Activated CD8-positive, alpha-beta T cell treated with anti-CD3 and anti-CD28 coated beads, Interleukin-2, amount 10 ng/mL, durations not matched to agents 7 days and 5 days (primary cell): ENCODE results near the gene THSD8. TPM values are rescaled to one million over a fixed set of nuclear protein-coding genes. Genes with fewer than 3 reads are reported as not detected.
A peak's percentile ranks its signal among the peaks of the same experiment; 100 is the strongest.

Source experiments
- ATAC-seq: fragments of 150-1000 bp; cut with Tn5 transposase; one replicate; pipeline ENCODE4 v1.10.0; 2021; ENCODE audit warnings: moderate library complexity
- CTCF ChIA-PET: fragments of 350-600 bp; sonication (Branson Sonifier 250); formaldehyde crosslinking; loops from one replicate; lab custom pipeline; 2021; ENCODE audit warnings: antibody characterized with exemption; lab: Charles Lee
- POLR2A ChIA-PET: fragments of 350-600 bp; sonication (Branson Sonifier 250); formaldehyde crosslinking; loops from one replicate; lab custom pipeline; 2021; ENCODE audit warnings: antibody characterized with exemption; lab: Charles Lee
- DNase-seq: peaks from one replicate; pipeline ENCODE4 v3.0.0-alpha.2; 2020
- H3K27ac Mint-ChIP-seq: one replicate; pipeline ENCODE4 v1.8.0; 2021; ENCODE audit warnings: mild to moderate bottlenecking, mixed read lengths
- H3K27me3 Mint-ChIP-seq: one replicate; pipeline ENCODE4 v1.8.0; 2021; ENCODE audit warnings: low read depth, mixed read lengths
- H3K36me3 Mint-ChIP-seq: one replicate; pipeline ENCODE4 v1.8.0; 2021; ENCODE audit warnings: low read depth, mixed read lengths
- H3K4me1 Mint-ChIP-seq: one replicate; pipeline ENCODE4 v1.8.0; 2021; ENCODE audit warnings: low read depth, mixed read lengths
- H3K4me3 Mint-ChIP-seq: one replicate; pipeline ENCODE4 v1.8.0; 2021; ENCODE audit warnings: mild to moderate bottlenecking, mixed read lengths
- H3K9me3 Mint-ChIP-seq: one replicate; pipeline ENCODE4 v1.8.0; 2022; ENCODE audit warnings: mixed read lengths; ENCODE audit not compliant: insufficient read depth
- total RNA-seq, 2 experiments: library from RNA; stranded (reverse); gene quantifications; one replicate each; pipeline ENCODE4 v1.2.3, GENCODE V29; 2021

The THSD8 gene
- total RNA-seq, 2 experiments from 2014 or later = 17.7 to 30.9 TPM

DNA sequence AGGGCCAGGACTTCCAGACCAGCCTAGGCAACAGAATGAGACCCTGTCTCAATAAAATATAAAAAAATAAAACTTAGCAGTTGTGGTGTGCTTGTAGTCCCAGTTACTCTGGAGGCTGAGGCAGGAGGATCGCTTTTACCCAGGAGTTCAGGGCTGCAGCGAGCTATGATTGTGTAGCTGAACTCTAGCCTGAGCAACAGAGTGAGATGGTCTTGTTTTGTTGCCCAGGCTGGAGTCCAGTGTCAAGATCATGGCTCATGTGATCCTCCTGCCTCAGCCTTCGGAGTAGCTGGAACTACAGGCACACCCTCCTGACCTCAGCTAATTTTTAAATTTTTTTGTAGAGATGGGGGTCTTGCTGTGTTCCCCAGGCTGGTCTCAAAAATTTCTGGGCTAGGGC is 14.9 kb upstream of the THSD8 start:
- no peaks in the 10 kb centered on the region for H3K27me3 Mint-ChIP-seq
- DNase-seq = no peak
- no peaks in the 10 kb centered on the region for H3K9me3 Mint-ChIP-seq
- ChIA-PET CTCF (interaction anchor here (1.7 to 3.4 kb wide), 2 partner anchors 9 kb away, joined by 8 to 31 read pairs; no protein-coding TSS in a partner anchor), POLR2A (interaction anchor here (2.9 kb wide), 1 partner anchor 9 kb away, joined by 20 read pairs; no protein-coding TSS in a partner anchor)
- H3K27ac Mint-ChIP-seq = peak overlapping the region; percentile 48
- no peak overlapping the region for H3K4me3 Mint-ChIP-seq
- ATAC-seq = no peak
- peaks cover 3% of the 10 kb centered on the region for H3K36me3 Mint-ChIP-seq
- peaks cover 34% of the 10 kb centered on the region for H3K4me1 Mint-ChIP-seq

DNA sequence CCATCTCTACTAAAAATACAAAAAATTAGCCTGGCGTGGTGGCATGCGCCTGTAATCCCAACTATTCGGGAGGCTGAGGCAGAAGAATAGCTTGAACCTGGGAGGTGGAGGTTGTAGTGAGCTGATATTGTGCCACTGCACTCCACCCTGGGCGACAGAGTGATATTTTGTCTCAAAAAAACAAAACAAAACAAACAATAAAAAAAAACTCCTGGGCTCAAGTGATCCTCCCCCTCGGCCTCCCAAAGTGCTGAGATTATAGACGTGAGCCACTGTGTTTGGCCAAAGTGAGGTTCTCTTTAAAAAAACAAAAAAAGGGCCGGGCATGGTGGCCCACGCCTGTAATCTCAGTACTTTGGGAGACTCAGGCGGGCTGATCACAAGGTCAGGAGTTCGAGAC is 14.4 kb upstream of the THSD8 start:
- H3K36me3 Mint-ChIP-seq = peaks cover 4% of the 10 kb centered on the region
- no peaks in the 10 kb centered on the region for H3K27me3 Mint-ChIP-seq
- DNase-seq = no peak
- no peak overlapping the region for H3K27ac Mint-ChIP-seq
- peaks cover 31% of the 10 kb centered on the region for H3K4me1 Mint-ChIP-seq
- POLR2A ChIA-PET = interaction anchor here (2.9 kb wide), 1 partner anchor 9 kb away, joined by 20 read pairs; no protein-coding TSS in a partner anchor
- ATAC-seq = no peak
- no peak overlapping the region for H3K4me3 Mint-ChIP-seq
- CTCF ChIA-PET = interaction anchor here (1.7 to 3.4 kb wide), 2 partner anchors 9 kb away, joined by 8 to 31 read pairs; no protein-coding TSS in a partner anchor
- H3K9me3 Mint-ChIP-seq = no peaks in the 10 kb centered on the region

DNA sequence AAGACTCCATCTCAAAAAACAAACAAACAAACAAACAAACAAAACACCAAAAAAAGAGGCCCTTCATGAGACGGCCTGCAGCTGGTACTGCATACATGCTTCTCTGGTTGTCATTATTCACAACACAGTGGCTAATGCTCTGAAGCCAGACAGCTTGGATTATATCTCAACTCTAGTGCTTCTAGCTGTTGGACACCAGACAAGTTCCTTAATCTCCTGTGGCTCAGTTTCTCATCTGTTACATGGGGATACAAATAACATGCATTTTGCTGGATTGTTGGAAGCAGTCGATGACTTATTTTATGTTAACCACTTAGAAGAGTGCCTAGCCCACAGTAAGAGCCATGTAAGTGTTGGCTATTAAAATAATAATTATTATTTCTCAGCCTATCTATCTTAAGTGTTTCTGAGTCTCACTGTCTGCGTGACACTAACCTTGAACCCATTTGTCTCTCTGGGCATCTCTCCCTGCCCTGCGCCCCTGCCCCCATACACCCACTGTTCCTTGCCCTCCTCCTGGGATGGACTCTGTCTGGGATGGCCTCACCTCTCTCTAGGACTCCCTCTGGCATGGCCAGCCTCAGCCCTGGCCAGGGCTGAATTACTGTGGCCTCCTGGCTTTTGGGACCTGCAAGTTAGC is 13.7 kb upstream of the THSD8 start:
- ChIA-PET POLR2A (interaction anchor here (1.0 to 2.9 kb wide), 2 partner anchors 10 to 367 kb away, joined by 3 to 20 read pairs; no protein-coding TSS in a partner anchor), CTCF (interaction anchor here (1.0 to 3.4 kb wide), 4 partner anchors 8 to 22 kb away, joined by 3 to 31 read pairs (median 6); no protein-coding TSS in a partner anchor)
- no peaks in the 10 kb centered on the region for H3K27me3 Mint-ChIP-seq
- peaks cover 10% of the 10 kb centered on the region for H3K36me3 Mint-ChIP-seq
- H3K27ac Mint-ChIP-seq = peak overlapping the region; percentile 91
- H3K9me3 Mint-ChIP-seq = no peaks in the 10 kb centered on the region
- DNase-seq (no peak), ATAC-seq (no peak)
- H3K4me1 Mint-ChIP-seq = peaks cover 31% of the 10 kb centered on the region
- peak overlapping the region; percentile 84 for H3K4me3 Mint-ChIP-seq

DNA sequence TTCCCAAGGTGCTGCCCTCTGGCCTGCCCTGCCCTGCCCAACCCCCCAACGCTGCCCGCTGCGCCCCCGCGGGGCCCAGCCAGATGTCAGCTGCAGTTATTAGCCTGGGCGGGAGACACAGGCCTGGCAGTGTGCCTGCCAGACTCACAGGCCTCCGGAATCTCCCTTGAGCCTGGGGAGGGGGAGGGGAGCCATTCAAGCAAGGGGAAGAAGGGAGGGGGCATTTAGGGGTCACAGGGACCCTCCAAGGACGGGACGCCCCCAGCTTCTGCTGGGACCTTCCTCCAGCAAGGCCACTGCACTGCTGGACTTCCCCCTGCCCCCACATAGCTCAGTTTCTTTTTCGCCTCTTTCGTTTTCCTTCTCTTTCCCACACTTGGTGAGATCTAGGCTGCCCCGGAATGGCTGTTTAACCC is 13.2 kb upstream of the THSD8 start:
- CTCF ChIA-PET = interaction anchor here (0.9 to 3.4 kb wide), 4 partner anchors 11 to 28 kb away, joined by 3 to 31 read pairs (median 4); no protein-coding TSS in a partner anchor
- Mint-ChIP-seq H3K9me3 (no peaks in the 10 kb centered on the region), H3K27me3 (no peaks in the 10 kb centered on the region), H3K36me3 (peaks cover 12% of the 10 kb centered on the region), H3K4me3 (peak overlapping the region; percentile 84), H3K27ac (peak overlapping the region; percentile 91), H3K4me1 (peaks cover 27% of the 10 kb centered on the region)
- DNase-seq = no peak
- ATAC-seq = no peak
- POLR2A ChIA-PET = interaction anchor here (1.0 to 2.9 kb wide), 3 partner anchors 11 to 367 kb away, joined by 3 to 20 read pairs (median 3); no protein-coding TSS in a partner anchor

DNA sequence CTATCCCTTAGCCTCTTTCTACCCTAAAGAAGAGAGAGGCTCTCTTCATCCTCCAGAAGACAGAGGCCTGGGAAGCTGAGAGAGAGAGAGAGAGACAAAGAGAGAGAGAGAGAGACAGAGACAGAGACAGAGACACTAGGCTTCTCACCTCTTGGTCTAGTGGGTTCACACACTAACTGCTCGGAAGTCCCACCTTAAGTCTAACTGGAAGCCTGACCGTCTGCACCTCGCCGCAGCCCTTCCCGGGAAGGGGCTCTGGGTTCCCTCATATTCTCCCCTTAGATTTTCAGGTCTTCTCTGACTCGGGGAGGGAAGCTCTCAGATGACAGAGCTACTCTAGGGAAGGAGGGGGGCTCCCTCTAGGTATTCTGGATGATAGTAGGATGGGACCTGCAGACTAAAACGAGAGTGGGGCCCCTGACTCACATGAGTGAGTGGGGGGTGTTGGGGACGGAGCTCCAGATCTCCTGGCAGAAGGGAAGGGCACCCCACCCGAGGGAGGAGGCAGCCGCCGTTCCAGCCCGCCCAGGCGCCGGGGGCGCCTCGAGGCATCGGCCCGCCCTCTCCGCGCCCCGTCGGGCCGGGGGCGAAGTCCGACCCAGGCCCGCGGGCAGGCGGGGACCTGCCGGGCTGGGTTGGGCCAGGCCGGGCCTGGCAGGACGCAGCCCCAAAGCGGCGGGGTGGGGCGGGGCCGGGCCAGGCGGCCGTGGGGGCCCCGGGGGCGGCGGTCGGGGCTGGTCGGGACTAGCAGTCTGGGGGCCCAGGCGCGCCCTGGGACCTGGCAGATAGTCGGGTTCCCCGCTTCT is 12.6 kb upstream of the THSD8 start:
- ATAC-seq (no peak), DNase-seq (no peak)
- Mint-ChIP-seq H3K36me3 (peaks cover 12% of the 10 kb centered on the region), H3K27ac (peak overlapping the region; percentile 91), H3K9me3 (no peaks in the 10 kb centered on the region), H3K27me3 (no peaks in the 10 kb centered on the region), H3K4me1 (peaks cover 28% of the 10 kb centered on the region), H3K4me3 (peak overlapping the region; percentile 92)
- POLR2A ChIA-PET = interaction anchor here (1.0 to 2.9 kb wide), 3 partner anchors 11 to 366 kb away, joined by 3 to 20 read pairs (median 3); no protein-coding TSS in a partner anchor
- CTCF ChIA-PET = interaction anchor here (0.9 to 3.4 kb wide), 3 partner anchors 11 to 29 kb away, joined by 3 to 31 read pairs (median 5); no protein-coding TSS in a partner anchor

DNA sequence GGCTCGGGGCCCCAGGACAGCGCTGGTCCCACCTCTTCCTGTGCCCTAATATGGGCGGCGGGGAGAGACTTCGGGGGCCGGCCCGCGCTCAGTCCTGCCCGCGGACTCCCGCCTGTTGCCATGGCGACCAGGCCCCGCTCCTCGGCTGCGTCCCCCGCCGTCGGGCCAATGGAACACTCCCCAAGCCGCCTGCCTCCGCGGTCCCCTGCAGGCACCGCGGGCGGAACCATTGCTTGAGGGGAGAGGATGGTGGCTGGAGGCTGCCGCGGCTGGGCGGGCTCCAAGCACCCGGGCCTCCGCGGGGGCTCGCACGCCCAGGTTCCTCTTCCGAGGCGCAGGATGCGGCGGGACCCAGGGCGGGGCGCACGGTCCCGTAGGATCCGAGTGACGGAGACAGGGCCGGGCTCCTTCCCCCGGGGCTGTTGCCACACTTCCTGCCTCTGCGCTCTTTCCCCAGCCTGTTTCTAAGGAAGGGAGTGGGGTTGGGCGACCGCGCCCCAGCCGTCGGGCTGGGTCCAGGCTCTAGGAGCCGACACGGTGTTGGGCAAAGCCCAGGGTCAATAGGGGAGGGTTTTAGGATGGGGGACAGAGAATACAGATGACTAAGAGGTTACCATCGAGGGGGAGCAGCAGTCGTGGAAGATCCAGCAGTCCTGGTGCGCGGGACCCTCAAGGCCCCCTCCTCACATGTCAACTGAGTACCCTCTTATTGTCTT is 11.8 kb upstream of the THSD8 start:
- Mint-ChIP-seq H3K36me3 (peaks cover 12% of the 10 kb centered on the region), H3K27ac (peak overlapping the region; percentile 97), H3K4me3 (peak overlapping the region; percentile 92), H3K27me3 (no peaks in the 10 kb centered on the region), H3K9me3 (no peaks in the 10 kb centered on the region), H3K4me1 (peaks cover 35% of the 10 kb centered on the region)
- POLR2A ChIA-PET = interaction anchor here (1.1 to 8.4 kb wide), 4 partner anchors 12 to 14 kb away, joined by 3 to 380 read pairs (median 27); partner anchors contain the start of genes HOOK2, PRDX2 and THSD8
- ATAC-seq (peak; percentile 50), DNase-seq (peak; percentile 97)
- CTCF ChIA-PET = interaction anchor here (0.9 to 11.4 kb wide), 7 partner anchors 8 to 57 kb away, joined by 3 to 390 read pairs (median 23); partner anchors contain the start of gene HOOK2

DNA sequence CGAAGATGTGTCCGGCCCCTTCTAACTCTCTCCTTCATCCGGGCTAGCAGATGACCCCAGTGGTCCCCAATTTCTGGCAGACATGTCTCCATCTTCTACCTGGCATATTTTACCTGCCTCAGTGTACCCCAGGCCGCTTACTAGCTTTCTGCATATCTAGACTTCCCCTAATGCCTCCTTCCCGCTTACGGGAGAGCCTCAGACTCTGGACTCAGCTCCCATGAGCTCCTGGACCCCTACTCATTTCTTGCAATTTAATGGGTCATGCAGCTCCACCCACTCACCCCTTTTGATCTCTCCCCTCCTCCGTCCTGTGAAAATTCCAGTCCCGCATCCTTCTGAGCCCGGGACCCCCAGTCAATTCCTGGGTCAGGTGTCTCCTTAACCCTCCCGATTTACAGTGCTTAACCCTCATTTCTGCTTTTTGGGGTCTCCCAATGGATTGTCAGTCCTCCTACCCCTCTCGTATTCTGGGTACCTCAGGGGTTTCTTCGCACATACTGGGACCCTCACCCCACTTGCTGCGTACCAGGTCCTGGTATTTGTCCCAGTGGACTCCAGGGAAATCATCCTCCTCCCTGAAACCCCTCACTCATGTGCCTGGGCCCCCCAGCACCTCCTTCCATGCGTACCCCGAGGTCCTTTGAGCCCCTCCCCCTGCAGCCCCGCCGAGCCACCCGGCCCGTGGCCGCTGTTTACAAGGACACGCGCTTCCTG is 11.1 kb upstream of the THSD8 start:
- Mint-ChIP-seq H3K27me3 (no peaks in the 10 kb centered on the region), H3K36me3 (peaks cover 12% of the 10 kb centered on the region), H3K4me3 (peak overlapping the region; percentile 92), H3K4me1 (peaks cover 39% of the 10 kb centered on the region), H3K9me3 (no peaks in the 10 kb centered on the region), H3K27ac (peak overlapping the region; percentile 97)
- ChIA-PET CTCF (interaction anchor here (1.8 to 11.4 kb wide), 8 partner anchors 9 to 147 kb away, joined by 4 to 390 read pairs (median 12); partner anchors contain the start of genes CALR, HOOK2, THSD8 and TRIR), POLR2A (interaction anchor here (0.6 to 8.4 kb wide), 10 partner anchors 11 to 1249 kb away, joined by 3 to 380 read pairs (median 6); partner anchors contain the start of genes FARSA, HOOK2, PRDX2 and RNASEH2A)
- DNase-seq (peak; percentile 40), ATAC-seq (no peak)

DNA sequence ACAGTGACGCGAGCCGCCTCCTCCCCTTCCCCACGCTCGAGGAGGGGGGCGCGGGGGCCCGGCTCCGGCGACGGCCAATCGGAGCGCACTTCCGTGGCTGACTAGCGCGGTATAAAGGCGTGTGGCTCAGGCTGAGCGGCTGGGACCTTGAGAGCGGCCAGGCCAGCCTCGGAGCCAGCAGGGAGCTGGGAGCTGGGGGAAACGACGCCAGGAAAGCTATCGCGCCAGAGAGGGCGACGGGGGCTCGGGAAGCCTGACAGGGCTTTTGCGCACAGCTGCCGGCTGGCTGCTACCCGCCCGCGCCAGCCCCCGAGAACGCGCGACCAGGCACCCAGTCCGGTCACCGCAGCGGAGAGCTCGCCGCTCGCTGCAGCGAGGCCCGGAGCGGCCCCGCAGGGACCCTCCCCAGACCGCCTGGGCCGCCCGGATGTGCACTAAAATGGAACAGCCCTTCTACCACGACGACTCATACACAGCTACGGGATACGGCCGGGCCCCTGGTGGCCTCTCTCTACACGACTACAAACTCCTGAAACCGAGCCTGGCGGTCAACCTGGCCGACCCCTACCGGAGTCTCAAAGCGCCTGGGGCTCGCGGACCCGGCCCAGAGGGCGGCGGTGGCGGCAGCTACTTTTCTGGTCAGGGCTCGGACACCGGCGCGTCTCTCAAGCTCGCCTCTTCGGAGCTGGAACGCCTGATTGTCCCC is 10.4 kb upstream of the THSD8 start, which contains the start of gene JUNB:
Gene JUNB, plus strand, starts transcription at position 142 of the 706 bp plus-strand sequence. Its CDS starts 286 bp downstream, at position 428.
- Mint-ChIP-seq H3K27me3 (no peaks in the 10 kb centered on the region), H3K9me3 (no peaks in the 10 kb centered on the region), H3K27ac (peak within 1 kb of the TSS; percentile 97), H3K36me3 (peaks cover 15% of the 10 kb centered on the region), H3K4me3 (peak within 1 kb of the TSS; percentile 92), H3K4me1 (peaks cover 46% of the 10 kb centered on the region)
- ATAC-seq (peak; percentile 43), DNase-seq (peak; percentile 97)
- ChIA-PET POLR2A (interaction anchor here (0.6 to 8.4 kb wide), 17 partner anchors 11 to 1701 kb away, joined by 3 to 380 read pairs (median 4); partner anchors contain the start of genes FARSA, FBXW9, HOOK2 and PRDX2), CTCF (interaction anchor here (1.8 to 11.4 kb wide), 8 partner anchors 9 to 146 kb away, joined by 4 to 390 read pairs (median 12); partner anchors contain the start of genes CALR, HOOK2, THSD8 and TRIR)

DNA sequence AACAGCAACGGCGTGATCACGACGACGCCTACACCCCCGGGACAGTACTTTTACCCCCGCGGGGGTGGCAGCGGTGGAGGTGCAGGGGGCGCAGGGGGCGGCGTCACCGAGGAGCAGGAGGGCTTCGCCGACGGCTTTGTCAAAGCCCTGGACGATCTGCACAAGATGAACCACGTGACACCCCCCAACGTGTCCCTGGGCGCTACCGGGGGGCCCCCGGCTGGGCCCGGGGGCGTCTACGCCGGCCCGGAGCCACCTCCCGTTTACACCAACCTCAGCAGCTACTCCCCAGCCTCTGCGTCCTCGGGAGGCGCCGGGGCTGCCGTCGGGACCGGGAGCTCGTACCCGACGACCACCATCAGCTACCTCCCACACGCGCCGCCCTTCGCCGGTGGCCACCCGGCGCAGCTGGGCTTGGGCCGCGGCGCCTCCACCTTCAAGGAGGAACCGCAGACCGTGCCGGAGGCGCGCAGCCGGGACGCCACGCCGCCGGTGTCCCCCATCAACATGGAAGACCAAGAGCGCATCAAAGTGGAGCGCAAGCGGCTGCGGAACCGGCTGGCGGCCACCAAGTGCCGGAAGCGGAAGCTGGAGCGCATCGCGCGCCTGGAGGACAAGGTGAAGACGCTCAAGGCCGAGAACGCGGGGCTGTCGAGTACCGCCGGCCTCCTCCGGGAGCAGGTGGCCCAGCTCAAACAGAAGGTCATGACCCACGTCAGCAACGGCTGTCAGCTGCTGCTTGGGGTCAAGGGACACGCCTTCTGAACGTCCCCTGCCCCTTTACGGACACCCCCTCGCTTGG is 9.6 kb upstream of the THSD8 start:
- DNase-seq = peak; percentile 88
- H3K27ac Mint-ChIP-seq = peak overlapping the region; percentile 97
- POLR2A ChIA-PET = interaction anchor here (0.7 to 8.4 kb wide), 20 partner anchors 10 to 1702 kb away, joined by 3 to 380 read pairs (median 4); partner anchors contain the start of genes FARSA, FBXW9, HOOK2 and PRDX2
- peak overlapping the region; percentile 92 for H3K4me3 Mint-ChIP-seq
- H3K36me3 Mint-ChIP-seq = peaks cover 15% of the 10 kb centered on the region
- H3K27me3 Mint-ChIP-seq = no peaks in the 10 kb centered on the region
- H3K4me1 Mint-ChIP-seq = peaks cover 46% of the 10 kb centered on the region
- CTCF ChIA-PET = interaction anchor here (1.2 to 11.4 kb wide), 9 partner anchors 10 to 145 kb away, joined by 3 to 390 read pairs (median 9); partner anchors contain the start of genes CALR, HOOK2, THSD8 and TRIR
- ATAC-seq = peak; percentile 0
- no peaks in the 10 kb centered on the region for H3K9me3 Mint-ChIP-seq
